Measurements from ENCODE around the gene TBX2. TPM values are rescaled to one million over a fixed set of nuclear protein-coding genes. Genes with fewer than 3 reads are reported as not detected.

The TBX2 gene
- total RNA-seq, 1 experiment from 2014 or later: not detected

DNA sequence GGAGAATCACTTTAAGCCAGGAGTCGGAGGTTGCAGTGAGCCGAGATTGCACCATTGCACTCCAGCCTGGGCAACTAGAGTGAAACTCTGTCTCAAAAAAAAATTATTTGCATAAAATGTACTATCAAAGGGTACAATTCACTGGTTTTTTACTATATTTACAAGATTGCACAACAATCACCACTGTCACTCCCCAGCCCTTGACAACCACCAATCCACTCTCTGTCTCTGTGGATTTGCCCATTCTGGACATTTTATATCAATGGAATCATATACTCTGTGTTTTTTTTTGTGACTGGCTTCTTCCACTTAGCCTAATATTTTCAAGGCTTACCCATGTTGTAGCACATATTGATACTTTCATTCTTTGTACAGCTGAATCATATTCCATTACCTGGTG, 18.8 kb downstream of the TBX2 start:
- no peaks in the 10 kb centered on the region for H3K36me3 ChIP-seq (ENCODE audit: insufficient read depth, low read length, poor library complexity, severe bottlenecking)
- no peak overlapping the region for H3K4me3 ChIP-seq (ENCODE audit: low read depth, low read length, poor library complexity, severe bottlenecking)
- intact Hi-C loops (cut with micrococcal nuclease; ENCODE audit: unreplicated experiment): loop anchor here (5.0 kb wide), 1 partner anchor 419 kb away; no protein-coding TSS in a partner anchor
- POLR2A ChIA-PET (ENCODE audit: low non-redundant PET): no interaction called here
- TF ChIP-seq EZH2 (IDR thresholded peaks at IDR 0.05; ENCODE audit: borderline replicate concordance, low read depth, low read length, poor library complexity, severe bottlenecking): no peak
- no peak for TF ChIP-seq CTCF (conservative IDR thresholded peaks at IDR 0.05; ENCODE audit: low read depth, low read length)
- H3K27ac ChIP-seq (ENCODE audit: low read depth, low read length, poor library complexity, severe bottlenecking): no peak overlapping the region
- H3K9me3 ChIP-seq (ENCODE audit: low read depth, low read length, poor library complexity, severe bottlenecking): no peaks in the 10 kb centered on the region
- DNase-seq (ENCODE audit: low spot score): no peak
- no peaks in the 10 kb centered on the region for H3K4me1 ChIP-seq (ENCODE audit: insufficient read depth, low read length, poor library complexity, severe bottlenecking)
- peaks cover 3% of the 10 kb centered on the region for H3K27me3 ChIP-seq (replicated peaks; ENCODE audit: insufficient read depth, low read depth, low read length, poor library complexity)
- CTCF ChIA-PET: no interaction called here
- no TSS peak for BruUV-seq (replicated peaks)

DNA sequence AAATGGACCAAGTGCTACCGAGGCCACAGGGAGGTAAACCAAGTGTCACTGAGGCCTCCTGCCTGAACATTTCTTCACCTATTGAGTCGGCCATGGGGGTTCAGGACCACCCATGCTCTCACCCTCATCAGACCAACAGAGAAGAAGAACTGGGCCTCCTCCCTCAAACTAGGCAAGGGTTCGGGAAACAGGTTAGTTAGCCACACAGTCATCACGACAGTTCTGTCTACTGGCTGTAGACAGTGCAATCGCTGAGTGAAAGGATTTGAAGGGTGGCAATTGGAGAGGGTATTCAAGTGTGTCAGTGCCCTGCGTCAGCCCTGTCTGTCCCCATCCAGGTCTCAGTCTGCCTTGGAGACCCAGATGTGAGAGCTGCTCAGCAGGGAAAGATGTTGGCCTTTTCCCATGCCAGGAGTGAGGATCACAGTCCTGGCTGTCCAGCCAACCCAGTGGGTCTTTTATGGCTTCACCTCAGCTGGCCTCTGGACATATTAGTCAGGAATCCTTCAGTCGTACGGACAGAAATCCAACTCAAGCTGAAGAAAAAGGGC, 19.9 kb downstream of the TBX2 start:
- BruUV-seq (replicated peaks): no TSS peak
- Histone ChIP-seq H3K4me1 (ENCODE audit: insufficient read depth, low read length, poor library complexity, severe bottlenecking) (no peaks in the 10 kb centered on the region), H3K27ac (ENCODE audit: low read depth, low read length, poor library complexity, severe bottlenecking) (no peak overlapping the region), H3K9me3 (ENCODE audit: low read depth, low read length, poor library complexity, severe bottlenecking) (no peaks in the 10 kb centered on the region), H3K4me3 (ENCODE audit: low read depth, low read length, poor library complexity, severe bottlenecking) (no peak overlapping the region), H3K27me3 (replicated peaks; ENCODE audit: insufficient read depth, low read depth, low read length, poor library complexity) (peaks cover 3% of the 10 kb centered on the region), H3K36me3 (ENCODE audit: insufficient read depth, low read length, poor library complexity, severe bottlenecking) (no peaks in the 10 kb centered on the region)
- ChIA-PET CTCF (no interaction called here), POLR2A (ENCODE audit: low non-redundant PET) (no interaction called here)
- intact Hi-C loops (cut with micrococcal nuclease; ENCODE audit: unreplicated experiment): loop anchor here (5.0 kb wide), 1 partner anchor 418 kb away; no protein-coding TSS in a partner anchor
- TF ChIP-seq EZH2 (IDR thresholded peaks at IDR 0.05; ENCODE audit: borderline replicate concordance, low read depth, low read length, poor library complexity, severe bottlenecking): no peak
- no peak for TF ChIP-seq CTCF (conservative IDR thresholded peaks at IDR 0.05; ENCODE audit: low read depth, low read length)
- no peak for DNase-seq (ENCODE audit: low spot score)

GRCh38 chr17:61420052-61420451, 20.4 kb downstream of the TBX2 start:
- ChIA-PET POLR2A (ENCODE audit: low non-redundant PET) (no interaction called here), CTCF (no interaction called here)
- no peak overlapping the region for H3K4me3 ChIP-seq (ENCODE audit: low read depth, low read length, poor library complexity, severe bottlenecking)
- no peak for TF ChIP-seq EZH2 (IDR thresholded peaks at IDR 0.05; ENCODE audit: borderline replicate concordance, low read depth, low read length, poor library complexity, severe bottlenecking)
- TF ChIP-seq CTCF (conservative IDR thresholded peaks at IDR 0.05; ENCODE audit: low read depth, low read length): no peak
- no peaks in the 10 kb centered on the region for H3K9me3 ChIP-seq (ENCODE audit: low read depth, low read length, poor library complexity, severe bottlenecking)
- intact Hi-C loops (cut with micrococcal nuclease; ENCODE audit: unreplicated experiment): no loop called here
- no peak for DNase-seq (ENCODE audit: low spot score)
- no peak overlapping the region for H3K27ac ChIP-seq (ENCODE audit: low read depth, low read length, poor library complexity, severe bottlenecking)
- no peaks in the 10 kb centered on the region for H3K4me1 ChIP-seq (ENCODE audit: insufficient read depth, low read length, poor library complexity, severe bottlenecking)
- H3K27me3 ChIP-seq (replicated peaks; ENCODE audit: insufficient read depth, low read depth, low read length, poor library complexity): peaks cover 3% of the 10 kb centered on the region
- no peaks in the 10 kb centered on the region for H3K36me3 ChIP-seq (ENCODE audit: insufficient read depth, low read length, poor library complexity, severe bottlenecking)
- BruUV-seq (replicated peaks): no TSS peak

Measured in A673 (cell line).